Uterus (tissue), 4 donors: ENCODE results near the gene PC. TPM values are rescaled to one million over a fixed set of nuclear protein-coding genes. Genes with fewer than 3 reads are reported as not detected.

Experiments used
- DNase-seq, 2 donors: peaks; one replicate each; pipeline ENCODE4 v3.0.0-alpha.2; 2019 to 2020
- H3K27ac ChIP-seq, 2 donors: fragments of 200-600 bp; sonication (generic); 1 replicate in 1 of 2; 2 replicates in 1 of 2; pipeline ENCODE4 v1.5.1; 2016 to 2018
- H3K27me3 ChIP-seq, 2 donors: fragments of 200-600 bp; sonication (generic); one replicate each; pipeline ENCODE4 v1.5.1; 2018 to 2019; ENCODE audit warnings: control low read depth in 1 of 2
- H3K36me3 ChIP-seq, 2 donors: fragments of 200-600 bp; sonication (generic); one replicate each; pipeline ENCODE4 v1.5.1; 2019; ENCODE audit warnings: control low read depth in 1 of 2
- H3K4me1 ChIP-seq, 2 donors: fragments of 200-600 bp; sonication (generic); one replicate each; pipeline ENCODE4 v1.5.1; 2018 to 2019; ENCODE audit warnings: control low read depth in 1 of 2
- H3K4me3 ChIP-seq, 2 donors: fragments of 200-600 bp; sonication (generic); 1 replicate in 1 of 2; 2 replicates in 1 of 2; pipeline ENCODE4 v1.5.1; 2018 to 2019; ENCODE audit warnings: mild to moderate bottlenecking in 1 of 2
- H3K9me3 ChIP-seq, 2 donors: fragments of 200-600 bp; sonication (generic); one replicate each; pipeline ENCODE4 v1.5.1; 2019; ENCODE audit warnings: control low read depth in 1 of 2
- POLR2A ChIP-seq, 2 donors: fragments of 450-650 bp; IDR thresholded peaks; one replicate each; pipeline ENCODE4 v1.6.1; 2016; ENCODE audit warnings: antibody characterized with exemption in 2 of 2, mild to moderate bottlenecking in 1 of 2, moderate library complexity in 1 of 2
- intact Hi-C: fragments of 100-400 bp; cut with DNase I; formaldehyde crosslinking; loops from one replicate; pipeline ENCODE4 v1.15.1; 2023; ENCODE audit warnings: low total_unique reads
- total RNA-seq, 4 donors: library from RNA; depleted of rRNA in 3 of 4; stranded (reverse); fragments of >200 nt in 3 of 4; gene quantifications; one replicate each; pipeline versions ENCODE4 v1.1.0 to v1.2.4, GENCODE V29; 2014 to 2023
- TF ChIP-seq, protein P1 (sequence below), 4 experiments: fragments of 200-600 bp in 2 of 4; fragments of 450-650 bp in 2 of 4; sonication (generic) in 2 of 4; IDR thresholded peaks; one replicate each; pipeline ENCODE4 v1.5.1; 2016 to 2019; ENCODE audit warnings: antibody characterized with exemption in 4 of 4, mild to moderate bottlenecking in 2 of 4, moderate library complexity in 1 of 4
- donor health status: DM: yes; HTN: yes; CAD: no.

Gene PC
- total RNA-seq, 4 donors from 2014 or later = 7.1 to 13.8 (median 8.1) TPM

DNA sequence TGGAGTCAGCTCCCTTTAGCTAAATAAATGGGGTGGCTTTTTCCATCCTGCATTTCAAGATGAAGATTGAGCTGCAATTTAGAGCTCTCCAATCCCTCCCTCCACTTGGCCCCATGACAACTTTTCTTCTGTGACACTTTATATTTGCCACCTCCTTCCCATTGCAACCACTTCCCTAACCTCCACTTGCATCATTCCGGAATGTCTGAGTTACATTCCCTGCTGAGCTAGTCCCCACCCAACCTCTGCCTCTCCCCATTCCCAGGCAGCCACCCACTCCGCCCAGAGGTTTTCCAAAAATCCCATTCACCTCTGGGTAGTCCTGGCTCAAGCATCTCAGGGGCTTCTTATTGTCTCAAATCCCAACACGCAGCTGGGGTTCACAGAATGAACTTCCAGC, 24.7 kb downstream of the PC start:
- intact Hi-C loops = no loop called here
- Histone ChIP-seq H3K27ac (no peak overlapping the region), H3K36me3 (no peaks in the 10 kb centered on the region), H3K4me3 (no peak overlapping the region), H3K4me1 (no peaks in the 10 kb centered on the region), H3K9me3 (no peaks in the 10 kb centered on the region), H3K27me3 (no peaks in the 10 kb centered on the region)
- DNase-seq = no peak
- no peak for TF ChIP-seq POLR2A (IDR thresholded peaks at IDR 0.05)
- TF ChIP-seq, protein P1, sequence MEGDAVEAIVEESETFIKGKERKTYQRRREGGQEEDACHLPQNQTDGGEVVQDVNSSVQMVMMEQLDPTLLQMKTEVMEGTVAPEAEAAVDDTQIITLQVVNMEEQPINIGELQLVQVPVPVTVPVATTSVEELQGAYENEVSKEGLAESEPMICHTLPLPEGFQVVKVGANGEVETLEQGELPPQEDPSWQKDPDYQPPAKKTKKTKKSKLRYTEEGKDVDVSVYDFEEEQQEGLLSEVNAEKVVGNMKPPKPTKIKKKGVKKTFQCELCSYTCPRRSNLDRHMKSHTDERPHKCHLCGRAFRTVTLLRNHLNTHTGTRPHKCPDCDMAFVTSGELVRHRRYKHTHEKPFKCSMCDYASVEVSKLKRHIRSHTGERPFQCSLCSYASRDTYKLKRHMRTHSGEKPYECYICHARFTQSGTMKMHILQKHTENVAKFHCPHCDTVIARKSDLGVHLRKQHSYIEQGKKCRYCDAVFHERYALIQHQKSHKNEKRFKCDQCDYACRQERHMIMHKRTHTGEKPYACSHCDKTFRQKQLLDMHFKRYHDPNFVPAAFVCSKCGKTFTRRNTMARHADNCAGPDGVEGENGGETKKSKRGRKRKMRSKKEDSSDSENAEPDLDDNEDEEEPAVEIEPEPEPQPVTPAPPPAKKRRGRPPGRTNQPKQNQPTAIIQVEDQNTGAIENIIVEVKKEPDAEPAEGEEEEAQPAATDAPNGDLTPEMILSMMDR (IDR thresholded peaks at IDR 0.05) = no peak

- DNase-seq = no peak
- Histone ChIP-seq H3K27ac (no peak overlapping the region), H3K4me3 (no peak overlapping the region), H3K27me3 (no peaks in the 10 kb centered on the region), H3K36me3 (no peaks in the 10 kb centered on the region), H3K9me3 (no peaks in the 10 kb centered on the region), H3K4me1 (no peaks in the 10 kb centered on the region)
- intact Hi-C loops = no loop called here
- TF ChIP-seq, protein P1 (IDR thresholded peaks at IDR 0.05) = no peak
- no peak for TF ChIP-seq POLR2A (IDR thresholded peaks at IDR 0.05)
Observed at GRCh38 chr11:66932543-66932942, 25.6 kb downstream of the PC start.

DNA sequence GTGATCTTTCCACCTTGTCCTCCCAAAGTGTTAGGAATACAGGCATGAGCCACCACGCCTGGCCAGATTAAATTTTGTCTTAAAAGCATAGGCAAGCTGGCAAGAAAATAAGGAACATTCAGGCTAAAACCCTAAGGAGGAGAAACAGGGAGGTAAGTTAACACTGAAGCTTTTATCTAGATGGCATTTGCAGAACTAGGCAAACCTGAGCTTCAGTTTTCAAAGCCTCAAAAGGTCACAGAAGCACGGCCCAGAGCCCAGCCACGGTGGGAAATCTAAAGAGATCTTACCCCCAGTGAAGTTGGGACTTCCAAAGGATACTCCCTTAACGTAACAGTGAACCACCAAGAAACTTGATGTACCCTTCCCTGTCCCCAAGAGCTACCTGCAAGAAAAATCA, 28.4 kb downstream of the PC start:
- no peak overlapping the region for H3K4me3 ChIP-seq
- H3K4me1 ChIP-seq = no peaks in the 10 kb centered on the region
- H3K27ac ChIP-seq = no peak overlapping the region
- H3K36me3 ChIP-seq = no peaks in the 10 kb centered on the region
- TF ChIP-seq, protein P1 (IDR thresholded peaks at IDR 0.05) = no peak
- TF ChIP-seq POLR2A (IDR thresholded peaks at IDR 0.05) = no peak
- intact Hi-C loops = no loop called here
- no peaks in the 10 kb centered on the region for H3K9me3 ChIP-seq
- no peaks in the 10 kb centered on the region for H3K27me3 ChIP-seq
- no peak for DNase-seq

GRCh38 chr11:66924272-66924671, 33.9 kb downstream of the PC start:
- H3K27me3 ChIP-seq = no peaks in the 10 kb centered on the region
- intact Hi-C loops = no loop called here
- H3K9me3 ChIP-seq = no peaks in the 10 kb centered on the region
- no peak overlapping the region for H3K4me3 ChIP-seq
- DNase-seq = no peak
- no peaks in the 10 kb centered on the region for H3K4me1 ChIP-seq
- H3K27ac ChIP-seq = no peak overlapping the region
- H3K36me3 ChIP-seq = no peaks in the 10 kb centered on the region
- no peak for TF ChIP-seq POLR2A (IDR thresholded peaks at IDR 0.05)
- TF ChIP-seq, protein P1 (IDR thresholded peaks at IDR 0.05) = no peak

- intact Hi-C loops = no loop called here
- no peak overlapping the region for H3K4me3 ChIP-seq
- TF ChIP-seq, protein P1 (IDR thresholded peaks at IDR 0.05) = no peak
- TF ChIP-seq POLR2A (IDR thresholded peaks at IDR 0.05) = no peak
- no peak for DNase-seq
- H3K9me3 ChIP-seq = no peaks in the 10 kb centered on the region
- H3K27ac ChIP-seq = no peak overlapping the region
- no peaks in the 10 kb centered on the region for H3K36me3 ChIP-seq
- H3K4me1 ChIP-seq = no peaks in the 10 kb centered on the region
- no peaks in the 10 kb centered on the region for H3K27me3 ChIP-seq
Observed at GRCh38 chr11:66922551-66922950, 35.6 kb downstream of the PC start.
